ENCODE data around the gene RXRA. TPM values are rescaled to one million over a fixed set of nuclear protein-coding genes. Genes with fewer than 3 reads are reported as not detected.

Gene RXRA
- total and polyA plus RNA-seq, 2 of the 13 experiments (the other 11 are each of a cell fraction or from before 2014, with no cell fraction given), result 18.9 to 29.2 TPM

GRCh38 chr9:134486143-134486591 lies 159.9 kb downstream of the RXRA start (continued):
- TF ChIP-seq FOXP4 (CRISPR knock-in tag; IDR thresholded peaks at IDR 0.05) (no peak), ZNF484 (CRISPR knock-in tag; IDR thresholded peaks at IDR 0.05; ENCODE audit: borderline replicate concordance, low read depth) (no peak), POGZ (CRISPR knock-in tag; IDR thresholded peaks at IDR 0.05) (no peak), ZNF549 (CRISPR knock-in tag; IDR thresholded peaks at IDR 0.05) (no peak), ZNF234 (CRISPR knock-in tag; conservative IDR thresholded peaks at IDR 0.05) (no peak), ZXDC (CRISPR knock-in tag; IDR thresholded peaks at IDR 0.05) (no peak), ZNF687 (CRISPR knock-in tag; IDR thresholded peaks at IDR 0.05) (no peak), ZNF569 (CRISPR knock-in tag; IDR thresholded peaks at IDR 0.05; ENCODE audit: borderline replicate concordance) (no peak), ZNF282 (IDR thresholded peaks at IDR 0.05; ENCODE audit: partially characterized antibody) (no peak), MTF2 (CRISPR knock-in tag; IDR thresholded peaks at IDR 0.05; ENCODE audit: borderline replicate concordance) (no peak)
